KMS-11 (cell line): ENCODE data around the gene GPATCH4.

ENCODE experiments used
- H2AFZ ChIP-seq: fragments of 200-600 bp; sonication (generic); 2 replicates; pipeline ENCODE4 v1.6.1; 2016; ENCODE audit warnings: antibody characterized with exemption, mixed run types, low read depth
- H3K27ac ChIP-seq: fragments of 200-600 bp; sonication (generic); 2 replicates; pipeline ENCODE4 v1.6.1; 2016; ENCODE audit warnings: mild to moderate bottlenecking, mixed run types
- H3K27me3 ChIP-seq: fragments of 200-600 bp; sonication (generic); 2 replicates; pipeline ENCODE4 v1.6.1; 2017; ENCODE audit warnings: mild to moderate bottlenecking, low read depth, mixed run types, moderate library complexity; ENCODE audit not compliant: insufficient read depth
- H3K36me3 ChIP-seq: fragments of 200-600 bp; sonication (generic); 2 replicates; pipeline ENCODE4 v1.6.1; 2017; ENCODE audit warnings: mild to moderate bottlenecking, mixed run types; ENCODE audit not compliant: insufficient read depth
- H3K4me1 ChIP-seq: fragments of 200-600 bp; sonication (generic); 2 replicates; pipeline ENCODE4 v1.6.1; 2016; ENCODE audit warnings: mild to moderate bottlenecking, low read depth, mixed run types; ENCODE audit not compliant: poor library complexity, severe bottlenecking
- H3K4me2 ChIP-seq: fragments of 200-600 bp; sonication (generic); 2 replicates; pipeline ENCODE4 v1.7.0; 2016; ENCODE audit warnings: mild to moderate bottlenecking, mixed run types
- H3K4me3 ChIP-seq: fragments of 200-600 bp; sonication (generic); IDR thresholded peaks from 2 replicates; pipeline ENCODE4 v1.6.1; 2017; ENCODE audit warnings: low read depth, low read length, mixed read lengths; ENCODE audit not compliant: insufficient read depth
- H3K79me2 ChIP-seq: fragments of 200-600 bp; sonication (generic); 2 replicates; pipeline ENCODE4 v1.6.1; 2016; ENCODE audit warnings: low read depth, mixed run types; ENCODE audit not compliant: insufficient read depth
- H3K9ac ChIP-seq: fragments of 200-600 bp; sonication (generic); 2 replicates; pipeline ENCODE4 v1.6.1; 2016; ENCODE audit warnings: mild to moderate bottlenecking, mixed run types
- H4K20me1 ChIP-seq: fragments of 200-600 bp; sonication (generic); 2 replicates; pipeline ENCODE4 v1.6.1; 2016; ENCODE audit warnings: mild to moderate bottlenecking, mixed run types; ENCODE audit not compliant: insufficient read depth
- TF ChIP-seq, protein P1 (sequence below): fragments of 200-600 bp; sonication (generic); conservative IDR thresholded peaks from 2 replicates; pipeline ENCODE4 v1.6.1; 2017; ENCODE audit warnings: low read depth, mild to moderate bottlenecking, antibody characterized with exemption, low read length, moderate library complexity, mixed read lengths

Gene GPATCH4

DNA sequence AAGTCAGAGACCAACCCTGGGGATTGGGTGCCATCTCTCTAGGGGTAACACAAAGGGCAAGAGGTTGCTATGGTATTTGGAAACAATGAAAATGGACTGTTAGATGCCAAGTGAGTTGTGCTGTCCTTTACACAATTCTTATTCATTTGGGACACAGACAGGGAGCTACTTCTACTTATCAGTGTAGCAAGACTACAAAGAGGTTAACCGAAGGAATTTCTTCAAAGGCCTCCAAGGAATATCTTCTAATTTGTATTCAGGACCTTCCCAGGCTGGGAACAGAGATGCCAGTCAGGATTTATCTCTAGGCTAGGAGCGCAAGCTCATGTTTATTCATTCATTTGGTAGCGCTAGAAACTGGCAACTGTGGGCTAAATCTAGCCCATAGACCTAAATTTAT is 7.1 kb downstream of the GPATCH4 start:
- TF ChIP-seq, protein P1, sequence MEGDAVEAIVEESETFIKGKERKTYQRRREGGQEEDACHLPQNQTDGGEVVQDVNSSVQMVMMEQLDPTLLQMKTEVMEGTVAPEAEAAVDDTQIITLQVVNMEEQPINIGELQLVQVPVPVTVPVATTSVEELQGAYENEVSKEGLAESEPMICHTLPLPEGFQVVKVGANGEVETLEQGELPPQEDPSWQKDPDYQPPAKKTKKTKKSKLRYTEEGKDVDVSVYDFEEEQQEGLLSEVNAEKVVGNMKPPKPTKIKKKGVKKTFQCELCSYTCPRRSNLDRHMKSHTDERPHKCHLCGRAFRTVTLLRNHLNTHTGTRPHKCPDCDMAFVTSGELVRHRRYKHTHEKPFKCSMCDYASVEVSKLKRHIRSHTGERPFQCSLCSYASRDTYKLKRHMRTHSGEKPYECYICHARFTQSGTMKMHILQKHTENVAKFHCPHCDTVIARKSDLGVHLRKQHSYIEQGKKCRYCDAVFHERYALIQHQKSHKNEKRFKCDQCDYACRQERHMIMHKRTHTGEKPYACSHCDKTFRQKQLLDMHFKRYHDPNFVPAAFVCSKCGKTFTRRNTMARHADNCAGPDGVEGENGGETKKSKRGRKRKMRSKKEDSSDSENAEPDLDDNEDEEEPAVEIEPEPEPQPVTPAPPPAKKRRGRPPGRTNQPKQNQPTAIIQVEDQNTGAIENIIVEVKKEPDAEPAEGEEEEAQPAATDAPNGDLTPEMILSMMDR = no peak
- Histone ChIP-seq H4K20me1 (no peaks in the 10 kb centered on the region), H3K36me3 (peaks cover 34% of the 10 kb centered on the region; the same call in 1 of the 2 replicates), H3K4me2 (no peak overlapping the region), H3K4me3 (no peak overlapping the region), H3K27ac (peak overlapping the region; percentile 11; the same call in 1 of the 2 replicates), H3K4me1 (peaks cover 38% of the 10 kb centered on the region), H3K9ac (no peak overlapping the region), H3K79me2 (peaks cover 28% of the 10 kb centered on the region), H2AFZ (no peak overlapping the region), H3K27me3 (no peaks in the 10 kb centered on the region)

DNA sequence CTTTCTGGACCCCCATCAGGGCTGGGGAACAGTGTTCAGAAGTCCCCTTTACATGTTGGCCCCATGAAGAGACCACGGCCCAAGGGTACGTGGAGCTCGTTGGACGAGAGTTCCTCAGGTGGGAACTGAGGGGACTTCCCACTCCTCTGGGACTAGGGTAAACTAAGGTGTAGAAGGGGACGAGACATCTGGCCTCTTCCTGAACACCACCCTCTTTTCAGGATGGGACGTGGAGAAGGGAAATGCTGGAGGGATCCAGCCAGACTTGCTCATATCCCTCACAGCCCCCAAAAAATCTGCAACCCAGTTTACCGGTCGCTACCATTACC is 7.7 kb downstream of the GPATCH4 start:
- Histone ChIP-seq H3K79me2 (peaks cover 22% of the 10 kb centered on the region), H2AFZ (no peak overlapping the region), H3K4me3 (no peak overlapping the region), H3K27ac (peak overlapping the region; percentile 12; the same call in 1 of the 2 replicates), H3K4me2 (peak overlapping the region; percentile 1; the same call in 1 of the 2 replicates), H4K20me1 (no peaks in the 10 kb centered on the region), H3K27me3 (no peaks in the 10 kb centered on the region), H3K36me3 (peaks cover 34% of the 10 kb centered on the region; the same call in 1 of the 2 replicates), H3K4me1 (peaks cover 35% of the 10 kb centered on the region), H3K9ac (no peak overlapping the region)
- TF ChIP-seq, protein P1 = no peak

DNA sequence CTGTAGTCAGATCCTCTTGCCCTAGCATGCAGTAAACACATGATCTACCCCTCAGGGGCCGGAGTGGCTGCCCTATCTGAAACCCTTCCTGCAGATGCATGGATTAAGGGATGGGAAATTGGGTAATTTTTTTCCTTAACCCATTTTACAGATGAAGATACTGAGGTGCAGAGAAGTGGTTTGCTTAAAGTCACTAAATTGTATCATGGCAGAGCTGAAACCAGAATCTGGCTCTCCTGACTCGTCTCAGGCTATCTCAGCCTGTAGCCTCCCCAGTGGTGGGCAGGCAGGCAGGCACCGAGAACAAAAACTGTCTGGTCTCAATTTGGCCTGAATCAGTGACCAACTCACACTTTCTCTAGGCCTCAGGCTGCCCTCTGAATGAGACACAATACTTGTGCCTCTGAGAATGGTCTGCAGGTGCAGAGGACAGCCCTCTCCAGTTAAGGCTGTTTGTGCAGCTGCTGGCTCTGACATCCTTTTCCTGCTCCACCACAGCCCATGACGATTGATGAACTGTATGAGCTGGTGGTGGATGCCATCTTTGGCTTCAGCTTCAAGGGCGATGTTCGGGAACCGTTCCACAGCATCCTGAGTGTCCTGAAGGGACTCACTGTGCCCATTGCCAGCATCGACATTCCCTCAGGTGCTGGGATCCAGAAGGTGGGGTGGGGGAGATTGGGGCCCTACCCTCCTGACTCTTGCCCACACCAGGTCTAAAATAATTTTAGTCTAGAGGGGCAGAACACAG is 8.2 kb downstream of the GPATCH4 start:
- TF ChIP-seq, protein P1 = no peak
- peaks cover 33% of the 10 kb centered on the region; the same call in 1 of the 2 replicates for H3K36me3 ChIP-seq
- no peaks in the 10 kb centered on the region for H4K20me1 ChIP-seq
- peaks cover 35% of the 10 kb centered on the region for H3K4me1 ChIP-seq
- H3K4me3 ChIP-seq = no peak overlapping the region
- peak overlapping the region; percentile 68 for H3K4me2 ChIP-seq
- peaks cover 17% of the 10 kb centered on the region; the same call in 1 of the 2 replicates for H3K79me2 ChIP-seq
- H3K27me3 ChIP-seq = no peaks in the 10 kb centered on the region
- peak overlapping the region; percentile 12; the same call in 1 of the 2 replicates for H3K27ac ChIP-seq
- H2AFZ ChIP-seq = no peak overlapping the region
- H3K9ac ChIP-seq = no peak overlapping the region; the same call in 1 of the 2 replicates

DNA sequence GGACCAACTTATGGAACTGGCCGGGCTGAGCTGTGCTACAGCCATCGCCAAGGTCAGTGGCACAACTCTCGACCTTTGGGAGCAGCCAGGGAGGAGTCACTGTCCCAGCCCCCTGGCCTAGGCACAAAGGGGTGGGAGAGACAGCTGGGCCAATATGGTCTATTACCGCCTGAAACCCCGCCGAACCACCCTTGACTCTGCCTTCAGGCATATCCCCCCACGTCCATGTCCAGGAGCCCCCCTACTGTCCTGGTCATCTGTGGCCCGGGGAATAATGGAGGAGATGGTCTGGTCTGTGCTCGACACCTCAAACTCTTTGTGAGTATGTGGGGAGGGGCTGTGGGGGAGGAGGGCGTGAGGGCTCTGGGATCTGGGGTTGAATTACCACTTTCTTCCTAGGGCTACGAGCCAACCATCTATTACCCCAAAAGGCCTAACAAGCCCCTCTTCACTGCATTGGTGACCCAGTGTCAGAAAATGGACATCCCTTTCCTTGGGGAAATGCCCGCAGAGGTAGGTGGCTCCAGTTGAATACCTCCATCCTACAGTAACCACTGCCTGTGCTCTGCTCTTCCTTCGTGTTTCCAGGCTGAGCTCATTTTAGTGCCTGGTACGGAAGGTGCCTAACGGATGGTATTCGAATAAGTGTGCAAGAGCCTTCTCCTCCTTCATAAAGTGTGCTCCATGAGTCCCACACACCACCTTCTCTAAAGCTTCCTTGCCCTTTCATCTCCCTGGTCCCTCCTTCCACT is 8.9 kb downstream of the GPATCH4 start:
- Histone ChIP-seq H2AFZ (peak overlapping the region; percentile 67), H3K4me2 (peak overlapping the region; percentile 68), H3K27ac (peak overlapping the region; percentile 43), H3K36me3 (peaks cover 26% of the 10 kb centered on the region; the same call in 1 of the 2 replicates), H3K4me3 (peak overlapping the region; percentile 99), H3K79me2 (peaks cover 16% of the 10 kb centered on the region; the same call in 1 of the 2 replicates), H3K4me1 (peaks cover 35% of the 10 kb centered on the region), H3K27me3 (no peaks in the 10 kb centered on the region), H4K20me1 (no peaks in the 10 kb centered on the region), H3K9ac (peak overlapping the region; percentile 82)
- TF ChIP-seq, protein P1 = 0 out of 2 replicates have a peak, but pooled peaks have one; percentile 28
